Peyer's patch (tissue), 4 donors: Measurements from ENCODE around the gene AKAP13.

Source experiments
- CTCF ChIP-seq, 6 experiments: fragments of 450-650 bp in 4 of 6; fragments of 200-600 bp in 2 of 6; sonication (generic) in 1 of 6; IDR thresholded peaks; one replicate each; pipeline ENCODE4 v1.5.1; 2017 to 2019; ENCODE audit warnings: antibody characterized with exemption in 6 of 6, mild to moderate bottlenecking in 3 of 6, moderate library complexity in 1 of 6
- POLR2A ChIP-seq, 2 donors: fragments of 450-650 bp; IDR thresholded peaks; one replicate each; pipeline ENCODE4 v1.5.1; 2017; ENCODE audit warnings: antibody characterized with exemption in 2 of 2, mild to moderate bottlenecking in 2 of 2, moderate library complexity in 2 of 2

- TF ChIP-seq CTCF (IDR thresholded peaks at IDR 0.05), result no peak
- TF ChIP-seq POLR2A (IDR thresholded peaks at IDR 0.05), result no peak
Observed at GRCh38 chr15:85576392-85576791, 196.0 kb downstream of the AKAP13 start.
